Liver (tissue), 9 donors: ENCODE measurements around the gene RNASE8. TPM values are rescaled to one million over a fixed set of nuclear protein-coding genes. Genes with fewer than 3 reads are reported as not detected.

ENCODE experiments used
- DNase-seq: peaks from one replicate; pipeline ENCODE4 v3.0.0-alpha.2; 2017; ENCODE audit warnings: low spot score
- H3K27ac ChIP-seq, 2 donors: one replicate each; pipeline ENCODE4 v1.7.0; 2013; ENCODE audit warnings: inconsistent platforms in 2 of 2, low read length in 2 of 2, control low read depth in 1 of 2, low read depth in 1 of 2, mild to moderate bottlenecking in 1 of 2
- H3K27me3 ChIP-seq, 4 donors: one replicate each; pipeline versions ENCODE4 v1.6.1 to v1.7.0; 2013; ENCODE audit warnings: low read length in 3 of 4, inconsistent platforms in 1 of 4, mild to moderate bottlenecking in 1 of 4, moderate library complexity in 1 of 4; ENCODE audit not compliant: control insufficient read depth in 4 of 4, insufficient read depth in 4 of 4
- H3K36me3 ChIP-seq, 4 donors: one replicate each; pipeline versions ENCODE4 v1.6.1 to v1.7.0; 2013; ENCODE audit warnings: low read length in 3 of 4, mild to moderate bottlenecking in 3 of 4, low read depth in 1 of 4, moderate library complexity in 1 of 4; ENCODE audit not compliant: control insufficient read depth in 4 of 4, insufficient read depth in 3 of 4
- H3K4me1 ChIP-seq, 4 donors: one replicate each; pipeline versions ENCODE4 v1.6.1 to v1.7.0; 2013; ENCODE audit warnings: low read length in 3 of 4, mild to moderate bottlenecking in 3 of 4, moderate library complexity in 1 of 4; ENCODE audit not compliant: control insufficient read depth in 4 of 4, insufficient read depth in 4 of 4
- H3K4me3 ChIP-seq, 3 donors: one replicate each; pipeline versions ENCODE4 v1.6.1 to v1.7.0; 2013; ENCODE audit warnings: low read length in 3 of 3, control low read depth in 1 of 3, low read depth in 1 of 3, mild to moderate bottlenecking in 1 of 3
- H3K9ac ChIP-seq, 2 donors: one replicate each; pipeline ENCODE4 v1.7.0; 2013; ENCODE audit warnings: low read length in 2 of 2, mild to moderate bottlenecking in 2 of 2, moderate library complexity in 2 of 2, control low read depth in 1 of 2, low read depth in 1 of 2
- H3K9me3 ChIP-seq, 4 donors: one replicate each; pipeline versions ENCODE4 v1.6.1 to v1.7.0; 2013; ENCODE audit warnings: low read length in 3 of 4; ENCODE audit not compliant: control insufficient read depth in 4 of 4
- ATF3 ChIP-seq: IDR thresholded peaks from 2 replicates; pipeline ENCODE4 v1.6.1; 2016; ENCODE audit warnings: antibody characterized with exemption
- EGR1 ChIP-seq, 2 donors: IDR thresholded peaks; 2 replicates each; pipeline ENCODE4 v1.6.1; 2016 to 2018; ENCODE audit warnings: antibody characterized with exemption in 2 of 2, low read depth in 2 of 2
- FOXA1 ChIP-seq: IDR thresholded peaks from 2 replicates; pipeline ENCODE4 v1.6.1; 2016; ENCODE audit warnings: antibody characterized with exemption
- FOXA2 ChIP-seq: IDR thresholded peaks from 2 replicates; pipeline ENCODE4 v1.6.1; 2016; ENCODE audit warnings: antibody characterized with exemption
- GABPA ChIP-seq, 2 donors: IDR thresholded peaks in 1 of 2; conservative IDR thresholded peaks in 1 of 2; 2 replicates each; pipeline ENCODE4 v1.6.1; 2016; ENCODE audit warnings: antibody characterized with exemption in 2 of 2, mild to moderate bottlenecking in 1 of 2, moderate library complexity in 1 of 2
- HNF4A ChIP-seq, 2 donors: conservative IDR thresholded peaks; 2 replicates each; pipeline ENCODE4 v1.6.1; 2016; ENCODE audit warnings: antibody characterized with exemption in 2 of 2, mild to moderate bottlenecking in 2 of 2
- HNF4G ChIP-seq: IDR thresholded peaks from 2 replicates; pipeline ENCODE4 v1.6.1; 2016; ENCODE audit warnings: antibody characterized with exemption
- JUND ChIP-seq, 2 donors: IDR thresholded peaks; 2 replicates each; pipeline ENCODE4 v1.6.1; 2016; ENCODE audit warnings: antibody characterized with exemption in 2 of 2
- NR2F2 ChIP-seq: IDR thresholded peaks from 2 replicates; pipeline ENCODE4 v1.6.1; 2016; ENCODE audit warnings: antibody characterized with exemption
- RAD21 ChIP-seq, 2 donors: IDR thresholded peaks; 2 replicates each; pipeline ENCODE4 v1.6.1; 2016; ENCODE audit warnings: antibody characterized with exemption in 2 of 2, mild to moderate bottlenecking in 2 of 2
- REST ChIP-seq: IDR thresholded peaks from 2 replicates; pipeline ENCODE4 v1.6.1; 2016; ENCODE audit warnings: antibody characterized with exemption, mild to moderate bottlenecking
- RXRA ChIP-seq, 2 donors: IDR thresholded peaks; 2 replicates each; pipeline ENCODE4 v1.6.1; 2017 to 2018; ENCODE audit warnings: antibody characterized with exemption in 2 of 2, mild to moderate bottlenecking in 1 of 2
- SP1 ChIP-seq: IDR thresholded peaks from 2 replicates; pipeline ENCODE4 v1.6.1; 2018; ENCODE audit warnings: antibody characterized with exemption, mild to moderate bottlenecking
- TAF1 ChIP-seq: conservative IDR thresholded peaks from 2 replicates; pipeline ENCODE4 v1.6.1; 2016; ENCODE audit warnings: antibody characterized with exemption, mild to moderate bottlenecking
- YY1 ChIP-seq: IDR thresholded peaks from 2 replicates; pipeline ENCODE4 v1.6.1; 2016; ENCODE audit warnings: antibody characterized with exemption, mild to moderate bottlenecking
- ZBTB33 ChIP-seq: IDR thresholded peaks from 2 replicates; pipeline ENCODE4 v1.6.1; 2016; ENCODE audit warnings: antibody characterized with exemption
- WGBS: extraction: QIAGEN DNeasy Blood & Tissue Kit; methylation state at CpG from one replicate; pipeline ENCODE4 v1.1.7; 2013; 5-methylcytosine and 5-hydroxymethylcytosine counted together
- polyA plus RNA-seq, 2 donors: library from polyadenylated mRNA; stranded (reverse) in 1 of 2; unstranded in 1 of 2; fragments of 200-250 nt in 1 of 2; fragments of >200 nt in 1 of 2; fragmentation: Nextera tagmentation in 1 of 2; extraction: Ambion mirVana in 1 of 2; gene quantifications; one replicate each; pipeline versions ENCODE4 v1.2.1 to v1.2.3, GENCODE V29; 2013 to 2015
- total RNA-seq, 2 donors: library from RNA; depleted of rRNA; stranded (reverse); fragments of >200 nt; gene quantifications; one replicate each; pipeline ENCODE4 v1.2.3, GENCODE V29; 2014
- TF ChIP-seq, protein P1 (sequence below): IDR thresholded peaks from 2 replicates; pipeline ENCODE4 v1.6.1; 2016; ENCODE audit warnings: antibody characterized with exemption
- TF ChIP-seq, protein P2 (sequence below): fragments of 150-350 bp; IDR thresholded peaks from 2 replicates; pipeline ENCODE4 v1.5.1; 2017; ENCODE audit warnings: improper control_type of control experiment, low read depth, low read length; ENCODE audit not compliant: missing input control
- donor health status: healthy.
- donor health status: healthy.
- donor health status: healthy.
- donor health status: healthy.
- donor health status: healthy.

Gene RNASE8
- total and polyA plus RNA-seq, 4 donors, result not detected

GRCh38 chr14:21069388-21070082 lies 11.9 kb downstream of the RNASE8 start:
- no peaks in the 10 kb centered on the region for H3K9me3 ChIP-seq
- no peak for DNase-seq
- peaks cover 11 to 59% (median 45%) of the 10 kb centered on the region in 4 donors for H3K4me1 ChIP-seq
- TF ChIP-seq, protein P1, sequence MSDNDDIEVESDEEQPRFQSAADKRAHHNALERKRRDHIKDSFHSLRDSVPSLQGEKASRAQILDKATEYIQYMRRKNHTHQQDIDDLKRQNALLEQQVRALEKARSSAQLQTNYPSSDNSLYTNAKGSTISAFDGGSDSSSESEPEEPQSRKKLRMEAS, result no peak
- no peak for TF ChIP-seq EGR1 (IDR thresholded peaks at IDR 0.05; ENCODE audit: low read depth in 2 of 2)
- no peak for TF ChIP-seq REST
- no peak for TF ChIP-seq FOXA1
- TF ChIP-seq TAF1, result no peak
- no peak for TF ChIP-seq RXRA (IDR thresholded peaks at IDR 0.05)
- TF ChIP-seq NR2F2, result no peak
- no peak for TF ChIP-seq JUND (IDR thresholded peaks at IDR 0.05)
- TF ChIP-seq GABPA (IDR thresholded peaks at IDR 0.05 in 1 of 2, conservative IDR thresholded peaks at IDR 0.05 in 1 of 2), result no peak
- TF ChIP-seq, protein P2, sequence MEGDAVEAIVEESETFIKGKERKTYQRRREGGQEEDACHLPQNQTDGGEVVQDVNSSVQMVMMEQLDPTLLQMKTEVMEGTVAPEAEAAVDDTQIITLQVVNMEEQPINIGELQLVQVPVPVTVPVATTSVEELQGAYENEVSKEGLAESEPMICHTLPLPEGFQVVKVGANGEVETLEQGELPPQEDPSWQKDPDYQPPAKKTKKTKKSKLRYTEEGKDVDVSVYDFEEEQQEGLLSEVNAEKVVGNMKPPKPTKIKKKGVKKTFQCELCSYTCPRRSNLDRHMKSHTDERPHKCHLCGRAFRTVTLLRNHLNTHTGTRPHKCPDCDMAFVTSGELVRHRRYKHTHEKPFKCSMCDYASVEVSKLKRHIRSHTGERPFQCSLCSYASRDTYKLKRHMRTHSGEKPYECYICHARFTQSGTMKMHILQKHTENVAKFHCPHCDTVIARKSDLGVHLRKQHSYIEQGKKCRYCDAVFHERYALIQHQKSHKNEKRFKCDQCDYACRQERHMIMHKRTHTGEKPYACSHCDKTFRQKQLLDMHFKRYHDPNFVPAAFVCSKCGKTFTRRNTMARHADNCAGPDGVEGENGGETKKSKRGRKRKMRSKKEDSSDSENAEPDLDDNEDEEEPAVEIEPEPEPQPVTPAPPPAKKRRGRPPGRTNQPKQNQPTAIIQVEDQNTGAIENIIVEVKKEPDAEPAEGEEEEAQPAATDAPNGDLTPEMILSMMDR, result no peak
- TF ChIP-seq FOXA2, result no peak
- no peak for TF ChIP-seq RAD21 (IDR thresholded peaks at IDR 0.05)
- no peak for TF ChIP-seq SP1
- no peak for TF ChIP-seq ZBTB33
- H3K36me3 ChIP-seq, result peaks cover 0 to 6% (median under 1%) of the 10 kb centered on the region in 4 donors
- H3K9ac ChIP-seq, result no peak overlapping the region
- no peaks in the 10 kb centered on the region for H3K27me3 ChIP-seq
- H3K4me3 ChIP-seq, result peak overlapping the region; percentile 42 to 83 (median 57)
- WGBS, result 9% methylated on average over 40 of the region's 40 CpGs
- H3K27ac ChIP-seq, result peak overlapping the region; percentile 61 to 73

GRCh38 chr14:21070083-21070609 lies 12.5 kb downstream of the RNASE8 start, which contains the start of gene ARHGEF40:
TSS of gene ARHGEF40 (plus strand) at chr14:21070304. CDS start at chr14:21070397, 93 bp downstream.
- peaks cover 9 to 59% (median 45%) of the 10 kb centered on the region in 4 donors for H3K4me1 ChIP-seq
- WGBS, result under 1% methylated on average over 63 of the region's 63 CpGs
- H3K27me3 ChIP-seq, result no peaks in the 10 kb centered on the region

More at GRCh38 chr14:21070083-21070609, 12.5 kb downstream of the RNASE8 start, which contains the start of gene ARHGEF40:
- TF ChIP-seq RAD21 (IDR thresholded peaks at IDR 0.05), result no peak
- no peak for TF ChIP-seq TAF1
- no peak for TF ChIP-seq EGR1 (IDR thresholded peaks at IDR 0.05; ENCODE audit: low read depth in 2 of 2)
- TF ChIP-seq GABPA (IDR thresholded peaks at IDR 0.05 in 1 of 2, conservative IDR thresholded peaks at IDR 0.05 in 1 of 2), result no peak
- TF ChIP-seq FOXA2, result no peak
- TF ChIP-seq SP1, result no peak
- TF ChIP-seq RXRA (IDR thresholded peaks at IDR 0.05), result no peak
- no peak for TF ChIP-seq YY1
- TF ChIP-seq, protein P1, result no peak
- TF ChIP-seq HNF4A (conservative IDR thresholded peaks at IDR 0.05), result no peak
- no peak for TF ChIP-seq HNF4G
- no peak for TF ChIP-seq ATF3
- peak; percentile 51 for DNase-seq
- peak within 1 kb of the TSS; percentile 65 to 83 (median 77) for H3K4me3 ChIP-seq
- H3K9me3 ChIP-seq, result no peaks in the 10 kb centered on the region
- peak within 1 kb of the TSS; percentile 73 to 85 for H3K27ac ChIP-seq
- H3K36me3 ChIP-seq, result peaks cover 0 to 8% (median under 1%) of the 10 kb centered on the region in 4 donors
- peak within 1 kb of the TSS in 1 of 2 donors; percentile 56 for H3K9ac ChIP-seq
